Right renal cortex interstitium (tissue), 3 donors: ENCODE results near the gene HYI. TPM values are rescaled to one million over a fixed set of nuclear protein-coding genes. Genes with fewer than 3 reads are reported as not detected.

Source experiments
- DNase-seq, 3 donors: peaks; one replicate each; pipeline ENCODE4 v3.0.0-alpha.2; 2013; ENCODE audit warnings: low read depth in 3 of 3, low spot score in 2 of 3
- polyA plus RNA-seq, 3 donors: library from polyadenylated mRNA; unstranded; fragments of 120-200 nt; gene quantifications; one replicate each; pipeline ENCODE4 v1.2.1, GENCODE V29; 2013; ENCODE audit not compliant: insufficient read length in 3 of 3

HYI gene
- polyA plus RNA-seq, 3 donors = 32.8 to 35.4 (median 33.4) TPM

DNA sequence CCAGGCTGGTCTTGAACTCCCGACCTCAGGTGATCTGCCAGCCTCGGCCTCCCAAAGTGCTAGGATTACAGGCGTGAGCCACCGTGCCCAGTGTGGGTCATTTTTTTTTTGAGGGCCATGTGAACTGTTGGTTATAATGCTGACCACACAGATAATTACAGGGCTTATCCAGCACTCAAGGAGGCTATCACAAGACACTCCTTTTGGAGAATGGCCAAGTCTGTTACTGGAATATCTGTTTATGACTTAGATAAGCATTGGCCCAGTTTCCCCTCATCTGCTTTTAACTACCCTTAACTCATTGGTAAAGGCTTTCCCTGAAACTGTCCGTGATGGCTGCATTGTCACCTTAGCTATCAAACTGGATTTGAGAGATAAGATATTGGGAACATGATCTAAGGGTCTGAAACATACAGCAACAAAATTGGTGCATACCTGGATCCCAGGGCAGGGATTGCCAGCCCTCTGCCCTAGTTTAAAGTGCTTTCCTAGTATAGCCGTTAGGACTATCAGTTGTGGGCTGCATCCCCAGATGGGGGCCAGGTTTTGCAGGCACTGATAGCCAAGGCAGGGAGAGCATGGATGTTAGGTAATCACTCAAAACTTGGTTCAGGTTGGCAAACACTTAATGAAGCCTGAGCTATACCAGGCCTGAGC, 48.4 kb downstream of the HYI start:
- no peak for DNase-seq

DNA sequence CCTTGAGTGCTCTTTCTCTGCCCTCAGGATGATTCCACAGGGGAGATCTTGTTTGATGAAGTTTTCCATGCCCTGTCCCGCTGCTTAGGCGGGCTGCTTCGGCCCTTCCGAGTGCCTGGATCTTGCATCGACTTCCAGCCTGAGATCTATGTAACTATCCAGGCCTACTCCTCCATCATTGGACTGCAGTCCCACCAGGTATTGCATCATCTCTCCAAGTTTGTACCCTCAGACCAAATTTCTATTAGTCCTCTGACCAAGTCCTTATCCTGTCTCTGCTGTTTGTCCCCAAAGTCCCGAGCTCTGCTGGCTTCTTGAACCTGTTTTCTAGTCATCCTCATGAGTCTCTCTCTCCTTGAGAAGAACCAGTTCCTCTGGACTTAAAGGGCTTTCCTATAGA, 49.4 kb downstream of the HYI start:
- no peak for DNase-seq

DNA sequence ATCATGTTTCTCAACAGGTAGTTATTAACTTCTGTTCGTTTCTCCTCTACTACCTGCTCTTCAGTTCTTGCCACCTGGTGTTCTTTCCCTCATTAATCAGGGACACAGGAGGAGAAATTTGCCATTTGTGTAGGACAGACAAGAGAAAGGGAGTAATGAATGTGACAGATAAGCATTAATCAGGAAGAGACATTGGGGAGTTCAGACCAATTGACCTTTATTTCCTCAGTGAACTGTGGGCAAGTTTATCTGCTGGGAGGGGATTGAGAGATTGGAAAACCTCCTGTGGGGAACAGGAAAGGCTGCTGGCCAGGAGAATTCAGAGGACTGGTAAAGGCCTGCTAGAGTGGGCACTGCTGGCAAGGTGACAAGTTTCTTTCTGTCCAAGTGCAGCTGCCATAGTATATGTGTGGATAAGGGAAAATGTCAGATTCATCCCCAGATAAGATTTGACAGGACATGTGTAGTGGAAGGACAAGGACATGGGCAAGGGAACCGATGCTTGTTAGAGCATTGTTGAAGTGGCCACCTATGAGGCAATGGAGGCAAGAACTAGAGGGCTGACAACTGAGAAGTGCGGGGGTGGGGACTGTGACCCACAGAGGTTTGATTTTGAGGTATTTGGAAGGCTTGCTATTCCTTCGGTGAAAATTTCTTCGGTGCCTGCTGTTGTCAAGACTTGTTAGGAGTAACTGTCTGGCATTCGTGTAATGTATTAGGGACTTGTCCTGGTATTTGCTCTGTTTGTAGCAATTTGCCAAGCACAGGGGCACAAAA, 51.5 kb downstream of the HYI start:
- no peak for DNase-seq

Other genes with a start within 250 kb of the HYI start
- 10 to 100 TPM; 13.6 to 15.9 (median 13.7) TPM for gene TMEM125, start 183.9 kb downstream of the HYI start, polyA plus RNA-seq
- 10 to 100 TPM; 25.6 to 27.8 (median 26.5) TPM for gene C1orf210, start 168.3 kb downstream of the HYI start, polyA plus RNA-seq
- gene TIE1, start 152.9 kb downstream of the HYI start, polyA plus RNA-seq = 10 to 100 TPM; 42.6 to 51.4 (median 44.6) TPM
- under 1 TPM; 0.50 to 0.87 (median 0.55) TPM for gene MPL, start 116.1 kb downstream of the HYI start, polyA plus RNA-seq
- 10 to 100 TPM; 37.6 to 40.6 (median 38.2) TPM for gene CDC20, start 95.0 kb downstream of the HYI start, polyA plus RNA-seq
- gene ELOVL1, start 85.9 kb downstream of the HYI start, polyA plus RNA-seq = 10 to 100 TPM; 78.1 to 90.0 (median 89.8) TPM
- 10 to 100 TPM; 40.0 to 41.5 (median 40.0) TPM for gene MED8, start 64.1 kb downstream of the HYI start, polyA plus RNA-seq
- 10 to 100 TPM; 15.9 to 17.9 (median 16.7) TPM for gene SZT2, start 64.0 kb downstream of the HYI start, polyA plus RNA-seq
- 100 to 1,000 TPM; 219 to 247 (median 227) TPM for gene PTPRF, start 77.0 kb upstream of the HYI start, polyA plus RNA-seq
- 10 to 100 TPM; 55.3 to 60.5 (median 57.4) TPM for gene KDM4A, start 196.2 kb upstream of the HYI start, polyA plus RNA-seq